GM12891 (cell line): ENCODE results near the gene C3orf49.

Experiments used
- PAX5 ChIP-seq: IDR thresholded peaks from 2 replicates; pipeline ENCODE4 v1.6.1; 2011; ENCODE audit warnings: low read length, moderate library complexity, mild to moderate bottlenecking; ENCODE audit not compliant: insufficient read depth, severe bottlenecking
- POLR2A ChIP-seq: IDR thresholded peaks from 2 replicates; pipeline ENCODE4 v1.6.1; 2011; ENCODE audit warnings: low read depth, low read length, control low read depth
- POLR2AphosphoS5 ChIP-seq: IDR thresholded peaks from 2 replicates; pipeline ENCODE4 v1.6.1; 2011; ENCODE audit warnings: low read depth, low read length, control low read depth
- POU2F2 ChIP-seq: IDR thresholded peaks from 2 replicates; pipeline ENCODE4 v1.6.1; 2011; ENCODE audit warnings: low read depth, mild to moderate bottlenecking, control low read depth, low read length, moderate library complexity
- SPI1 ChIP-seq: IDR thresholded peaks from 2 replicates; pipeline ENCODE4 v1.6.1; 2011; ENCODE audit warnings: low read depth, low read length, control low read depth
- TAF1 ChIP-seq: IDR thresholded peaks from 2 replicates; pipeline ENCODE4 v1.6.1; 2011; ENCODE audit warnings: low read depth, low read length, control low read depth

GRCh38 chr3:63814237-63814636, 4.9 kb upstream of the C3orf49 start:
- no peak for TF ChIP-seq TAF1
- TF ChIP-seq SPI1: no peak
- TF ChIP-seq POLR2A: no peak
- no peak for TF ChIP-seq POLR2AphosphoS5
- TF ChIP-seq PAX5: no peak
- TF ChIP-seq POU2F2: no peak
